A172 (cell line): ENCODE measurements around the gene SYT4. TPM values are rescaled to one million over a fixed set of nuclear protein-coding genes. Genes with fewer than 3 reads are reported as not detected.

ENCODE experiments used
- DNase-seq: peaks from one replicate; pipeline ENCODE4 v3.0.0-alpha.2; 2015; ENCODE audit warnings: low spot score
- total RNA-seq: library from RNA; depleted of rRNA; stranded (reverse); fragments of >200 nt; shearing (Covaris generic); gene quantifications from 2 replicates; pipeline ENCODE4 v1.2.3, GENCODE V29; 2014; rRNA removed

The SYT4 gene
- total RNA-seq, 1 experiment from 2014 or later: not detected

DNA sequence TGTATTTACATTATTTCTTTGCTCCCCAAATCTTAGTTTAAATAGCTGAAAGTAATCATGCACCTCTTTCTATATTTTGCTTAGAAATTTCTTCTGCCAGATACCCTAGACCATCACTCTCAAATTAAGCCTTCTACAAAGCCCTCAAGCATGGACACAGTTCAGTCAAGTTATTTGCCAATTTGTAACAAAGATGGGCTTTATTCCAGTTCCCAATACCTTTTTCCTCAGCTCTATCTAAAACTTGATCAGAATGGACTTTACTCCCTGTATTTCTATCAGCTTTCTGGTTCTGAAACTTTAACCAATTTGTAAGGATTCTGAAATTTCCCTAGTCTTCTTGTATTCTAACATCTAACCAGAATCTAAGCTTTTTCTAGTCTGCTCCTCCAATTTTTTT is 56.6 kb downstream of the SYT4 start:
- DNase-seq: no peak

Other genes starting within 250 kb of the SYT4 start
- 0.12 TPM in 1 of 2 replicates, not detected in the other for gene RIT2, start 161.8 kb downstream of the SYT4 start, total RNA-seq